Measurements from ENCODE around the gene TSC22D2. TPM values are rescaled to one million over a fixed set of nuclear protein-coding genes. Genes with fewer than 3 reads are reported as not detected.

TSC22D2 gene
- polyA plus RNA-seq (2013, experiment 1 of 2; ENCODE audit: insufficient read length) = 31.9 TPM
- polyA plus RNA-seq (2013, experiment 2 of 2; ENCODE audit: insufficient read length) = 29.7 TPM

DNA sequence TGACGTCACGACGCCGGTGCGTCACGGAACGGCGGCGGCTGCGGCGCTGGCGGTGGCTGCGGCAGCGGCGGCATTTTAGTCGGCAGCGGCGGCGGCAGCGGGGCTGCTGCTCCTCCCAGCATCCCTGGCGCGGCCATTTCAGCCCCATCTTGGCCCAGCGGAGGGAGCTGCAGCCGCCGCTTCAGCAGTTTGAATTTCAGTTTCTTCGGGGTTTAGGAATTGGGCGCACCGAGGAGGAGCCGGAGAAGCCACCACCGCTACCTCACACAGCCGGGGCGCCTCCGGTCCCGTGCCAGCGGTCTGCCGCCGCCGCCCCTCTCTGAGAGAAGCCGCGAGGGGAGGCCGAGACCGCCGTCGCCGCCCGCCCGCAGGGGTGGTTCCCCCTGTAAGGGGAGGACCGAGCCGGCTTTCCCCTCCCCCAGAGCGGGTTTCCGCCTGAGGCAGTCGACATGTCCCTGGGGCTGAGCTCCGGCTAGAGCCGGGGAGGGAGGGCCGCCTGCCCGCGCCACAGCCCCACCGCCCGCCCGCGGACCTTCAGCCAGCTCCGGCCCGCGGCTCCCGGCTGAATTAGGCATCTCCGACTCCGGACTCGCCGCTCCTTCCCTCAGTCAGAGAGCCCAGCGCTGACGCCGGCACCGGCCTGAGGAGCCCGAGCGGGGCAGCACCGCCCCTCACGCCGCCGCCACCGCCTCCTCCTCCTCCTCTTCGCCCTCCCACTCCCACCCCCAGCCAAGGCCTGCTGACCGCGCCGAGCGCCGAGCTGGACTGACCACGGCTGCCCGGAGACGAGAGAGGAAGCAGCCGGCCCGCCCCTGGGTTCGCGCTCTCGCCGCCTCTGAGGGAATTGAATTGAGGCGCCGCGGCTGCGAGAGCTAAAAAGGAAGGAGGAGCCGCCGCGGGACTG lies at the start of gene TSC22D2:
TSS of gene TSC22D2 (plus strand) at position 78 of the 904 bp plus-strand sequence. CDS start 1,053 bp downstream, outside the sequence.
- peak; percentile 93 for DNase-seq

- peak; percentile 63 for DNase-seq
Measured at GRCh38 chr3:150359381-150359780, 48.7 kb upstream of the TSC22D2 start.

- no peak for DNase-seq
Measured at GRCh38 chr3:150360966-150361365, 47.1 kb upstream of the TSC22D2 start.

- DNase-seq = no peak
Measured at GRCh38 chr3:150362515-150363302, 45.4 kb upstream of the TSC22D2 start.

DNA sequence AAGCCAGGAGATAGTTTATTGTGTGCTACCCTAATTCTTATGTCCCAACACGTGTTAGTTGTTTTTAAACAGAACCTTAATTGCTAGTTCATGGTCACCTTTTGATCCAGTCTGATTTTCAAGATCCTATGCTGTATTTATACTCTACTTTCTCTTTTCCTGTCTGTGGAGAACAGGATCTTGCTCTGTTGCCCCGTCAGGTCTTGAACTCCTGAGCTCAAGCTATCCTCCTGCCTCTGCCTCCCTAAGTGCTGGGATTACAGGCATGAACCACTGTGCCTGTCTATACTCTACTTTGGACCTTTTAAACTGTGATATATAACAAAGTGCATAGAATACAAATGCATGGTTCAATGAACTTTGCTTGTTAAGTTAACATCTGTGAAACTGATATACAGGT lies 44.7 kb upstream of the TSC22D2 start:
- DNase-seq = no peak

DNA sequence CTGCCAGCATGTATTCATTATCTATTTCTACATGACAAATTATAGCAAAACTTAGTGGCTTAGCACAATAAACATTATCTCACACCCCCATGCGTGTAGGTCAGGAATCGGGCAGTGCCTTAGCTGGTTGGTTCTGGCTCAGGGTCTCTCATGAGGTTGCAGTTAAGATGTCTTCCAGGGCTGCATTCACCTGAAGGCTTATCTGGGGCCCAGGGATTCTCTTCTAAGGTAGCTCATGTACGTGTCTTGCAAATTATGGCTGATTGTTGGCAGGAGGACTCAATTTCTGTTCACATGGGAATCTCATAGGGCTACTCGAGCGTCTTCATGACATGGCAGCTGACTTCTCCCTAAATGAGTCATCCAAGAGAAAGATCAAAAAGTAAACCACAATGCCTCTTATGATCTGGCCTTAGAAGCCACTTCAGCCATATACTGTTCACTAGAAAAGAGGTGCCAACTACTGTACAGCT lies 42.9 kb upstream of the TSC22D2 start:
- peak; percentile 69 for DNase-seq

GRCh38 chr3:150367757-150368156 lies 40.3 kb upstream of the TSC22D2 start:
- DNase-seq = no peak

- DNase-seq = peak; percentile 99
Measured at GRCh38 chr3:150370122-150370602, 37.9 kb upstream of the TSC22D2 start.

DNA sequence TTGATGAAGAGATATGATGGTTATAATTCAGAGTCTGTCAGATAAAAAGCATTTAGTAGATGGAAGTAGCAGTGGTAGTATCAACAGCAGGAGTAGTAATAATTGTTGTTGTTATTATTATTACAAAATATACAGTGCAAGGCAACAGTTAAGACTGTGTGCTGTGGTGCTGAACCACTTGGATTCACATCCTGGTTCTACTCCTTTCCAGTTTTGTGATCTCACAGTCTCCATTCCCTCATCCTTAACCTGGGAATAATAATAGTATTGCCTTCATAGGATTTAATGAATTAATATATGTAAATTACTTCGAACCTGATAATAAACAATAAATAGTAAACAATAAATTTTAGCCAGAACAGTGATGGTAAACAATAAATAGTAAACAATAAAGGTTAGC lies 37.1 kb upstream of the TSC22D2 start:
- DNase-seq = no peak

GRCh38 chr3:150371741-150372254 lies 36.3 kb upstream of the TSC22D2 start:
- DNase-seq = peak; percentile 99

- no peak for DNase-seq
Measured at GRCh38 chr3:150372320-150372719, 35.8 kb upstream of the TSC22D2 start.

- peak; percentile 70 for DNase-seq
Measured at GRCh38 chr3:150372722-150373121, 35.4 kb upstream of the TSC22D2 start.

GRCh38 chr3:150373234-150373875 lies 34.7 kb upstream of the TSC22D2 start:
- no peak for DNase-seq

DNA sequence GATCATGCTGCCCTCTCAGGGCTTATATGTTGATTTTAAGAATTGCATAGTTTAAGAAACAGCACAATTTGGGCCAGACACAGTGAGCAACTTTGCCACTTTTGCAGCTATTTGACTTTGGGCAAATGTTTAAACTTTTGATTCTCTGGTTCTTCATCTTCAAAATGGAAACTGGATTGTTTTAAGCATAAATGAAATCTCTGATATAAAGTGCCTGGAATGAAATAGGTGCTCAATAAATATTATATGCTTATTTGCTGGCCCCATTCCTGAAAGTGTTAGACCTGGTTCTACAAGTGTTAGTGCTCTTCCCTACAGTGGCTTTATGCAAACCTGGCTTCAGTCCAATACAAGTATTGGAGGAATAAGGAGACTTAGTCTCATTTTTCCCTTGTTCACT lies 33.1 kb upstream of the TSC22D2 start:
- no peak for DNase-seq

- DNase-seq = no peak
Measured at GRCh38 chr3:150376001-150376848, 31.9 kb upstream of the TSC22D2 start.

DNA sequence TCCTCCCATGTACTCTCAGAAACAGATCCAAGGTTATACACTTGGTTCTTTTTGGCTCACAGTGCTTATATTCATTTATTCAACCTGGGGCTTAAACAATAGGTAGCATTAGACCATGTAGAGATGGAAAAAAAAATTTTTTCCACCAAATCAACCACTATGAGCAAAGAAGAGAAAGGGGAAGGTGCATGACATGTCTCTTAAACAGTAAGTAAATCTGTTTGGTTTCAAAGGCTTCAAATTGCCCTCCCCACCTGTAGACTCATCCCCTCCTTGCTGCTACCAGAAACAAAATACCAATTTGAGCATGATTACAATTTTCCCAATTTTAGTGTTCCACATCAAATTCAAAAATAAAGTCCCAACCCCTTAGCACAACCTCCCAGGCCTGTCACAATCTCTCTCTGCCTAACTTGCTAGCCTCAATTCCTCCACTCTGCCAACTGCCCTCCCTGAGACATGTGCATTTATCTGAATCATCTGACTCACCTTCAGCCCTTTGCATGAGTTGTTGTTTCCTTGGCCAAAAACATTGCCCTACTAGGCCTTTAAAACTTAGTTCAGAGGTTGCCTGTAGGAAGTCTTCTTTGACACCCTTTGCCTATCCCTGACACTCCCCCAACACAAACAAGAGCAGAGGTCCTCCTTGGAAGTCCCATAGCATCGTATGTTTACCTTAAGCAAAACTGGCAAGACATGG lies 30.3 kb upstream of the TSC22D2 start:
- DNase-seq = no peak

DNA sequence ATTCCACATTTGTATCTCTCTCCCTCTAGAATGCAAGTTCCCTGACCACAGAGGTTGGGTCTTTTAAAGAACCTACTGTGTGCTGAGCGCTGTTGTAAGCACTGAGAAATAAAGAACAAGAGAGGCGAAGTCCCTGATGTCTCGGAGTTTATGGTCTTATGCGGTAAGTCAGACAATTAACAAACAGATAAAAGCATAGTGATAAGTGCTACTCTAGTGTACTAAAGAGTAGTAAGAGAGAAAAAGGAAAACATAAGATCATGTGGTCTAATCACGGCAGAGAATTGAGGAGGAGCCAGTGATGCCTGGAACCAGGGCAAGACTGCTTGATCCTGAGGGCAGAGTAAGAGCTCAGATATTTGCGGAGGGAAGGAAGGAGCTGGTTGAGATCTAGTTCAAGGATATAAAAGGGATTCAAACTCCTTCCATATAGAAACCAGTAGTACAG lies 29.8 kb upstream of the TSC22D2 start:
- DNase-seq = no peak

GRCh38 chr3:150379469-150379868 lies 28.6 kb upstream of the TSC22D2 start:
- DNase-seq = no peak

GRCh38 chr3:150384296-150385212 lies 23.5 kb upstream of the TSC22D2 start:
- peak; percentile 21 for DNase-seq

Measured in fibroblast of skin of back (primary cell).